Natural killer cell (primary cell): Measurements from ENCODE around the gene CNGA4. TPM values are rescaled to one million over a fixed set of nuclear protein-coding genes. Genes with fewer than 3 reads are reported as not detected.
"Not testable (repeated sequence)": the region's sequence is repeated elsewhere in the genome, so short reads cannot be mapped to it uniquely, and the experiment has no call there.

Experiments used
- ATAC-seq, 3 donors: fragments of 150-1000 bp in 2 of 3; fragments of 200-7000 bp in 1 of 3; cut with Tn5 transposase; 1 replicate in 1 of 3; 2 replicates in 2 of 3; pipeline ENCODE4 v1.10.0; 2021; ENCODE audit warnings: mild to moderate bottlenecking in 2 of 3, moderate library complexity in 2 of 3
- DNase-seq, 2 donors: peaks; one replicate each; pipeline versions ENCODE4 v3.0.0 to v3.0.0-alpha.2; 2013 to 2021; ENCODE audit warnings: mixed read lengths in 1 of 2
- H3K27ac ChIP-seq: one replicate; pipeline ENCODE4 v1.5.1; 2013; ENCODE audit warnings: mild to moderate bottlenecking, low read length
- H3K27me3 ChIP-seq: one replicate; pipeline ENCODE4 v1.6.1; 2013; ENCODE audit warnings: low read length; ENCODE audit not compliant: control insufficient read depth, insufficient read depth
- H3K36me3 ChIP-seq: one replicate; pipeline ENCODE4 v1.6.1; 2013; ENCODE audit warnings: low read length; ENCODE audit not compliant: control insufficient read depth, insufficient read depth
- H3K4me1 ChIP-seq: one replicate; pipeline ENCODE4 v1.6.1; 2013; ENCODE audit warnings: low read length; ENCODE audit not compliant: control insufficient read depth, insufficient read depth
- H3K4me3 ChIP-seq: one replicate; pipeline ENCODE4 v1.5.1; 2013; ENCODE audit warnings: low read length
- H3K9me3 ChIP-seq: one replicate; pipeline ENCODE4 v1.6.1; 2013; ENCODE audit warnings: low read length; ENCODE audit not compliant: control insufficient read depth, insufficient read depth
- H3K27ac Mint-ChIP-seq, 2 donors: one replicate each; pipeline ENCODE4 v1.8.0; 2022; ENCODE audit warnings: mild to moderate bottlenecking in 2 of 2, mixed read lengths in 2 of 2, moderate library complexity in 1 of 2
- H3K27me3 Mint-ChIP-seq, 2 donors: one replicate each; pipeline ENCODE4 v1.8.0; 2022; ENCODE audit warnings: low read depth in 2 of 2, mixed read lengths in 2 of 2
- H3K36me3 Mint-ChIP-seq: one replicate; pipeline ENCODE4 v1.8.0; 2022; ENCODE audit warnings: mixed read lengths
- H3K4me1 Mint-ChIP-seq, 2 donors: one replicate each; pipeline ENCODE4 v1.8.0; 2022; ENCODE audit warnings: mixed read lengths in 2 of 2
- H3K4me3 Mint-ChIP-seq: one replicate; pipeline ENCODE4 v1.8.0; 2022; ENCODE audit warnings: mild to moderate bottlenecking, moderate library complexity, mixed read lengths
- H3K9me3 Mint-ChIP-seq, 2 donors: one replicate each; pipeline ENCODE4 v1.8.0; 2022; ENCODE audit warnings: mixed read lengths in 2 of 2
- CTCF ChIP-seq: fragments of 200-600 bp; IDR thresholded peaks from one replicate; pipeline ENCODE4 v1.8.0; 2022; ENCODE audit warnings: antibody characterized with exemption
- WGBS: methylation state at CpG from one replicate; pipeline ENCODE4 v1.1.7; 2013; ENCODE audit warnings: missing lambda C conversion rate; ENCODE audit not compliant: insufficient coverage; 5-methylcytosine and 5-hydroxymethylcytosine counted together
- intact Hi-C: fragments of 100-400 bp; cut with micrococcal nuclease; formaldehyde crosslinking; loops from one replicate; pipeline ENCODE4 v1.14.2; 2022
- total RNA-seq, 4 donors: library from RNA; stranded (reverse); fragments of 120-200 nt in 1 of 4; gene quantifications; one replicate each; pipeline versions ENCODE4 v1.2.3 to v1.2.4, GENCODE V29; 2013 to 2022

The CNGA4 gene
- total RNA-seq, 3 donors from 2014 or later (not counting 1 experiment from before 2014, with no cell fraction given), result 0.35 to 0.50 (median 0.39) TPM

GRCh38 chr11:6270584-6271246 is 31.8 kb downstream of the CNGA4 start:
- WGBS, result 76% methylated on average over 41 of the region's 41 CpGs
- no peaks in the 10 kb centered on the region for H3K36me3 Mint-ChIP-seq

DNA sequence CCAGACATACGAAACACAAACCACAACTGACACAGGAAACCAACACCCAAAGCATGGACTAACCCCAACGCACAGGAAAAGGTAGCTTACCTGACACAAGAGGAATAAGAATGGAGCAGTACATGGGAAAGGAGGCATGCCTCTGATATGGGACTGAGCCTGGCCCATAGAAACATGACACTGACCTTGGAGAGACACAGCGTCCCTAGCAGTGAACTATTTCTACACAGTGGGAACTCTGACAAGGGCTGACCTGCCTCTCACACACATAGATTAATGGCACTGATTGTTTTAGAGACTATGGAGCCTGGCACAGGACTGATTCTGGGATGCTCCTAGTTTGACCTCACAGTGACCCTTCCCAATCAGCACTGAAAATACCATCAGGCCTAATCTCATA is 32.7 kb downstream of the CNGA4 start:
- H3K4me1 Mint-ChIP-seq, result peaks cover 0 to 4% of the 10 kb centered on the region in 2 donors
- no peak for ATAC-seq
- no peak overlapping the region for H3K27ac ChIP-seq
- no peaks in the 10 kb centered on the region for H3K36me3 ChIP-seq
- no peaks in the 10 kb centered on the region for H3K36me3 Mint-ChIP-seq
- H3K27me3 Mint-ChIP-seq, result peaks cover 26 to 40% of the 10 kb centered on the region in 2 donors
- peaks cover 14% of the 10 kb centered on the region for H3K4me1 ChIP-seq
- no peaks in the 10 kb centered on the region for H3K9me3 Mint-ChIP-seq
- no peak overlapping the region for H3K4me3 Mint-ChIP-seq
- peaks cover 4% of the 10 kb centered on the region for H3K27me3 ChIP-seq
- no peak for TF ChIP-seq CTCF
- H3K4me3 ChIP-seq, result no peak overlapping the region
- H3K9me3 ChIP-seq, result no peaks in the 10 kb centered on the region
- DNase-seq, result no peak
- intact Hi-C loops, result no loop called here
- H3K27ac Mint-ChIP-seq, result no peak overlapping the region
- 36% methylated on average over 3 of the region's 3 CpGs for WGBS

More at GRCh38 chr11:6270584-6271246, 31.8 kb downstream of the CNGA4 start:
- no peak overlapping the region for H3K27ac Mint-ChIP-seq
- peaks cover 14% of the 10 kb centered on the region for H3K4me1 ChIP-seq
- H3K4me1 Mint-ChIP-seq, result peaks cover 0 to 4% of the 10 kb centered on the region in 2 donors
- intact Hi-C loops, result no loop called here
- DNase-seq (no peak), ATAC-seq (no peak)
- no peaks in the 10 kb centered on the region for H3K9me3 Mint-ChIP-seq
- H3K27me3 Mint-ChIP-seq, result peaks cover 26 to 32% of the 10 kb centered on the region in 2 donors
- no peak overlapping the region for H3K4me3 Mint-ChIP-seq
- H3K4me3 ChIP-seq, result no peak overlapping the region
- H3K9me3 ChIP-seq, result no peaks in the 10 kb centered on the region
- no peak for TF ChIP-seq CTCF
- H3K27me3 ChIP-seq, result peaks cover 4% of the 10 kb centered on the region
- H3K36me3 ChIP-seq, result no peaks in the 10 kb centered on the region
- no peak overlapping the region for H3K27ac ChIP-seq

- Mint-ChIP-seq H3K4me1 (peaks cover 0 to 4% of the 10 kb centered on the region in 2 donors), H3K27ac (no peak overlapping the region), H3K27me3 (peaks cover 30 to 49% of the 10 kb centered on the region in 2 donors), H3K4me3 (no peak overlapping the region), H3K9me3 (no peaks in the 10 kb centered on the region), H3K36me3 (no peaks in the 10 kb centered on the region)
- H3K27ac ChIP-seq, result no peak overlapping the region
- H3K27me3 ChIP-seq, result peaks cover 5% of the 10 kb centered on the region
- ATAC-seq (no peak), DNase-seq (no peak)
- WGBS, result 78% methylated on average over 4 of the region's 4 CpGs
- no peak overlapping the region for H3K4me3 ChIP-seq
- no peaks in the 10 kb centered on the region for H3K9me3 ChIP-seq
- no peak for TF ChIP-seq CTCF
- H3K36me3 ChIP-seq, result no peaks in the 10 kb centered on the region
- intact Hi-C loops, result no loop called here
- peaks cover 14% of the 10 kb centered on the region for H3K4me1 ChIP-seq
Measured at GRCh38 chr11:6273188-6273587, 34.3 kb downstream of the CNGA4 start.

- H3K27ac ChIP-seq, DNase-seq, H3K27me3 ChIP-seq, H3K27ac Mint-ChIP-seq, H3K36me3 Mint-ChIP-seq, ATAC-seq, H3K9me3 Mint-ChIP-seq, H3K36me3 ChIP-seq, intact Hi-C loops, H3K4me1 Mint-ChIP-seq, H3K4me3 ChIP-seq, H3K9me3 ChIP-seq, H3K4me1 ChIP-seq, H3K4me3 Mint-ChIP-seq: not testable (repeated sequence)
- WGBS, result 65% methylated on average over 7 of the region's 7 CpGs
- H3K27me3 Mint-ChIP-seq, result peaks cover 38 to 51% of the 10 kb centered on the region in 2 donors
Measured at GRCh38 chr11:6280809-6281208, 41.9 kb downstream of the CNGA4 start.
